ENCODE data around the gene PTPRN. TPM values are rescaled to one million over a fixed set of nuclear protein-coding genes. Genes with fewer than 3 reads are reported as not detected.

Gene PTPRN
- total RNA-seq, 1 experiment from 2014 or later, result not detected

- Histone ChIP-seq H4K20me1 (ENCODE audit: insufficient read depth) (no peaks in the 10 kb centered on the region), H3K27ac (peak within 1 kb of the TSS; percentile 51), H3K4me2 (peak within 1 kb of the TSS; percentile 93), H2AFZ (peak within 1 kb of the TSS; percentile 86), H3K27me3 (ENCODE audit: insufficient read depth, low read depth) (no peaks in the 10 kb centered on the region), H3K36me3 (ENCODE audit: low read depth) (no peaks in the 10 kb centered on the region), H3F3A (ENCODE audit: insufficient read depth, low read depth) (peaks cover 25% of the 10 kb centered on the region), H3K9me2 (ENCODE audit: insufficient read depth) (no peaks in the 10 kb centered on the region), H3K9me3 (ENCODE audit: insufficient read depth, low read depth) (no peaks in the 10 kb centered on the region), H3K79me2 (ENCODE audit: low read depth) (0 out of 2 replicates have a peak, but pooled peaks cover 3% of the 10 kb centered on the region), H3K4me3 (peak within 1 kb of the TSS; percentile 81), H3K4me1 (replicated peaks; ENCODE audit: insufficient read depth) (peaks cover 38% of the 10 kb centered on the region)
- ChIA-PET POLR2A (ENCODE audit: unreplicated experiment) (interaction anchor here (0.7 to 1.2 kb wide), 3 partner anchors 30 to 524 kb away, joined by 4 to 15 read pairs (median 5); no protein-coding TSS in a partner anchor), CTCF (interaction anchor here (0.6 to 2.3 kb wide), 4 partner anchors 16 to 35 kb away, joined by 4 to 13 read pairs (median 9); no protein-coding TSS in a partner anchor)
- intact Hi-C loops (cut with micrococcal nuclease; ENCODE audit: unreplicated experiment), result loop anchor here (1.0 to 10.0 kb wide), 7 partner anchors 15 to 385 kb away; partner anchors contain the start of genes ABCB6, ANKZF1, ATG9A and TUBA4A
- BruUV-seq (replicated peaks), result no TSS peak
- no peak; the same call in 1 of the 2 replicates for TF ChIP-seq CTCF (conservative IDR thresholded peaks at IDR 0.05)
- peak; percentile 90 to 98 for DNase-seq
Measured at GRCh38 chr2:219279151-219279915, 29.9 kb downstream of the PTPRN start, which contains the start of gene DNAJB2. TSS of gene DNAJB2 (plus strand) at chr2:219279366. CDS start at chr2:219279834, 468 bp downstream.

GRCh38 chr2:219278655-219279150, 30.5 kb downstream of the PTPRN start:
- Histone ChIP-seq H4K20me1 (ENCODE audit: insufficient read depth) (no peaks in the 10 kb centered on the region), H3K79me2 (ENCODE audit: low read depth) (0 out of 2 replicates have a peak, but pooled peaks cover 3% of the 10 kb centered on the region), H3K27ac (peak overlapping the region; percentile 51), H3K4me3 (peak overlapping the region; percentile 81; the same call in 1 of the 2 replicates), H3F3A (ENCODE audit: insufficient read depth, low read depth) (peaks cover 31% of the 10 kb centered on the region), H3K9me2 (ENCODE audit: insufficient read depth) (no peaks in the 10 kb centered on the region), H3K4me1 (replicated peaks; ENCODE audit: insufficient read depth) (peaks cover 44% of the 10 kb centered on the region), H2AFZ (peak overlapping the region; percentile 25; the same call in 1 of the 2 replicates), H3K36me3 (ENCODE audit: low read depth) (no peaks in the 10 kb centered on the region), H3K4me2 (peak overlapping the region; percentile 93), H3K9me3 (ENCODE audit: insufficient read depth, low read depth) (no peaks in the 10 kb centered on the region), H3K27me3 (ENCODE audit: insufficient read depth, low read depth) (no peaks in the 10 kb centered on the region)
- no peak for DNase-seq
- CTCF ChIA-PET, result interaction anchor here (0.6 to 2.3 kb wide), 3 partner anchors 16 to 26 kb away, joined by 4 to 13 read pairs (median 6); no protein-coding TSS in a partner anchor
- POLR2A ChIA-PET (ENCODE audit: unreplicated experiment), result interaction anchor here (0.5 to 1.2 kb wide), 4 partner anchors 22 to 525 kb away, joined by 3 to 15 read pairs (median 8); no protein-coding TSS in a partner anchor
- TF ChIP-seq EZH2 (IDR thresholded peaks at IDR 0.05; ENCODE audit: low read depth) (no peak), CTCF (conservative IDR thresholded peaks at IDR 0.05) (no peak)
- intact Hi-C loops (cut with micrococcal nuclease; ENCODE audit: unreplicated experiment), result loop anchor here (1.0 to 10.0 kb wide), 7 partner anchors 16 to 384 kb away; partner anchors contain the start of genes ABCB6, ANKZF1, ATG9A and TUBA4A
- TSS peak; percentile 58 for BruUV-seq (replicated peaks)
